ENCODE results near the gene NFKBIZ.

Gene NFKBIZ

GRCh38 chr3:101886626-101887025 lies 37.3 kb downstream of the NFKBIZ start:
- Histone ChIP-seq H3K27ac (no peak overlapping the region), H3K9ac (ENCODE audit: insufficient read length) (no peak overlapping the region), H3K9me3 (ENCODE audit: low read depth, low read length) (no peaks in the 10 kb centered on the region), H3K36me3 (ENCODE audit: insufficient read depth, low read length) (no peaks in the 10 kb centered on the region), H3K4me3 (no peak overlapping the region)
- TF ChIP-seq FOXP2 (optimal IDR thresholded peaks at IDR 0.05; ENCODE audit: control extremely low read depth, extremely low read length, insufficient read depth) (no peak), EZH2 (IDR thresholded peaks at IDR 0.05) (no peak), POLR2AphosphoS5 (IDR thresholded peaks at IDR 0.05; ENCODE audit: borderline replicate concordance, low read depth, low read length) (no peak)
- DNase-seq (ENCODE audit: low read depth, low spot score): no peak

GRCh38 chr3:101888653-101889052 lies 39.3 kb downstream of the NFKBIZ start:
- Histone ChIP-seq H3K27ac (no peak overlapping the region), H3K9ac (ENCODE audit: insufficient read length) (no peak overlapping the region), H3K36me3 (ENCODE audit: insufficient read depth, low read length) (no peaks in the 10 kb centered on the region), H3K9me3 (ENCODE audit: low read depth, low read length) (no peaks in the 10 kb centered on the region), H3K4me3 (no peak overlapping the region)
- no peak for TF ChIP-seq FOXP2 (optimal IDR thresholded peaks at IDR 0.05; ENCODE audit: control extremely low read depth, extremely low read length, insufficient read depth)
- no peak for TF ChIP-seq POLR2AphosphoS5 (IDR thresholded peaks at IDR 0.05; ENCODE audit: borderline replicate concordance, low read depth, low read length)
- TF ChIP-seq EZH2 (IDR thresholded peaks at IDR 0.05): no peak
- no peak for DNase-seq (ENCODE audit: low read depth, low spot score)

GRCh38 chr3:101890716-101891115 lies 41.4 kb downstream of the NFKBIZ start:
- no peak for DNase-seq (ENCODE audit: low read depth, low spot score)
- TF ChIP-seq POLR2AphosphoS5 (IDR thresholded peaks at IDR 0.05; ENCODE audit: borderline replicate concordance, low read depth, low read length) (no peak), FOXP2 (optimal IDR thresholded peaks at IDR 0.05; ENCODE audit: control extremely low read depth, extremely low read length, insufficient read depth) (no peak), EZH2 (IDR thresholded peaks at IDR 0.05) (no peak)
- Histone ChIP-seq H3K36me3 (ENCODE audit: insufficient read depth, low read length) (no peaks in the 10 kb centered on the region), H3K9me3 (ENCODE audit: low read depth, low read length) (no peaks in the 10 kb centered on the region), H3K9ac (ENCODE audit: insufficient read length) (no peak overlapping the region), H3K27ac (no peak overlapping the region), H3K4me3 (no peak overlapping the region)

- Histone ChIP-seq H3K9ac (ENCODE audit: insufficient read length) (no peak overlapping the region), H3K9me3 (ENCODE audit: low read depth, low read length) (no peaks in the 10 kb centered on the region), H3K27ac (no peak overlapping the region), H3K4me3 (no peak overlapping the region), H3K36me3 (ENCODE audit: insufficient read depth, low read length) (no peaks in the 10 kb centered on the region)
- no peak for DNase-seq (ENCODE audit: low read depth, low spot score)
- TF ChIP-seq POLR2AphosphoS5 (IDR thresholded peaks at IDR 0.05; ENCODE audit: borderline replicate concordance, low read depth, low read length) (no peak), FOXP2 (optimal IDR thresholded peaks at IDR 0.05; ENCODE audit: control extremely low read depth, extremely low read length, insufficient read depth) (no peak), EZH2 (IDR thresholded peaks at IDR 0.05) (no peak)
These were observed 43.3 kb downstream of the NFKBIZ start for GRCh38 chr3:101892648-101893047.

- no peaks in the 10 kb centered on the region for H3K9me3 ChIP-seq (ENCODE audit: low read depth, low read length)
- no peaks in the 10 kb centered on the region for H3K36me3 ChIP-seq (ENCODE audit: insufficient read depth, low read length)
- H3K9ac ChIP-seq (ENCODE audit: insufficient read length): no peak overlapping the region
- TF ChIP-seq POLR2AphosphoS5 (IDR thresholded peaks at IDR 0.05; ENCODE audit: borderline replicate concordance, low read depth, low read length) (no peak), EZH2 (IDR thresholded peaks at IDR 0.05) (no peak), FOXP2 (optimal IDR thresholded peaks at IDR 0.05; ENCODE audit: control extremely low read depth, extremely low read length, insufficient read depth) (no peak)
- no peak overlapping the region for H3K4me3 ChIP-seq
- no peak overlapping the region for H3K27ac ChIP-seq
- DNase-seq (ENCODE audit: low read depth, low spot score): no peak
These were observed 46.9 kb downstream of the NFKBIZ start for GRCh38 chr3:101896083-101896757.

GRCh38 chr3:101897013-101897412 lies 47.7 kb downstream of the NFKBIZ start:
- no peak for DNase-seq (ENCODE audit: low read depth, low spot score)
- no peaks in the 10 kb centered on the region for H3K36me3 ChIP-seq (ENCODE audit: insufficient read depth, low read length)
- H3K27ac ChIP-seq: no peak overlapping the region
- H3K9me3 ChIP-seq (ENCODE audit: low read depth, low read length): no peaks in the 10 kb centered on the region
- TF ChIP-seq EZH2 (IDR thresholded peaks at IDR 0.05) (no peak), POLR2AphosphoS5 (IDR thresholded peaks at IDR 0.05; ENCODE audit: borderline replicate concordance, low read depth, low read length) (no peak), FOXP2 (optimal IDR thresholded peaks at IDR 0.05; ENCODE audit: control extremely low read depth, extremely low read length, insufficient read depth) (no peak)
- no peak overlapping the region for H3K4me3 ChIP-seq
- no peak overlapping the region for H3K9ac ChIP-seq (ENCODE audit: insufficient read length)

GRCh38 chr3:101898039-101898438 lies 48.7 kb downstream of the NFKBIZ start:
- DNase-seq (ENCODE audit: low read depth, low spot score): no peak
- Histone ChIP-seq H3K9ac (ENCODE audit: insufficient read length) (no peak overlapping the region), H3K36me3 (ENCODE audit: insufficient read depth, low read length) (no peaks in the 10 kb centered on the region), H3K9me3 (ENCODE audit: low read depth, low read length) (no peaks in the 10 kb centered on the region), H3K27ac (no peak overlapping the region), H3K4me3 (no peak overlapping the region)
- TF ChIP-seq EZH2 (IDR thresholded peaks at IDR 0.05): no peak
- TF ChIP-seq FOXP2 (optimal IDR thresholded peaks at IDR 0.05; ENCODE audit: control extremely low read depth, extremely low read length, insufficient read depth): no peak
- TF ChIP-seq POLR2AphosphoS5 (IDR thresholded peaks at IDR 0.05; ENCODE audit: borderline replicate concordance, low read depth, low read length): no peak

- DNase-seq (ENCODE audit: low read depth, low spot score): no peak
- TF ChIP-seq EZH2 (IDR thresholded peaks at IDR 0.05) (no peak), FOXP2 (optimal IDR thresholded peaks at IDR 0.05; ENCODE audit: control extremely low read depth, extremely low read length, insufficient read depth) (no peak), POLR2AphosphoS5 (IDR thresholded peaks at IDR 0.05; ENCODE audit: borderline replicate concordance, low read depth, low read length) (no peak)
- Histone ChIP-seq H3K4me3 (no peak overlapping the region), H3K36me3 (ENCODE audit: insufficient read depth, low read length) (no peaks in the 10 kb centered on the region), H3K9ac (ENCODE audit: insufficient read length) (no peak overlapping the region), H3K9me3 (ENCODE audit: low read depth, low read length) (no peaks in the 10 kb centered on the region), H3K27ac (no peak overlapping the region)
These were observed 49.4 kb downstream of the NFKBIZ start for GRCh38 chr3:101898752-101899169.

GRCh38 chr3:101900316-101900715 lies 51.0 kb downstream of the NFKBIZ start:
- TF ChIP-seq EZH2 (IDR thresholded peaks at IDR 0.05) (no peak), POLR2AphosphoS5 (IDR thresholded peaks at IDR 0.05; ENCODE audit: borderline replicate concordance, low read depth, low read length) (no peak), FOXP2 (optimal IDR thresholded peaks at IDR 0.05; ENCODE audit: control extremely low read depth, extremely low read length, insufficient read depth) (no peak)
- no peak overlapping the region for H3K4me3 ChIP-seq
- no peak overlapping the region for H3K9ac ChIP-seq (ENCODE audit: insufficient read length)
- DNase-seq (ENCODE audit: low read depth, low spot score): no peak
- H3K27ac ChIP-seq: no peak overlapping the region
- H3K36me3 ChIP-seq (ENCODE audit: insufficient read depth, low read length): no peaks in the 10 kb centered on the region
- no peaks in the 10 kb centered on the region for H3K9me3 ChIP-seq (ENCODE audit: low read depth, low read length)
